KOPT-K1 (cell line): ENCODE data around the gene CHID1.

Source experiments
- H3K27ac ChIP-seq: fragments of 200-600 bp; sonication (generic); 2 replicates; pipeline ENCODE4 v1.5.1; 2016; ENCODE audit warnings: antibody characterized with exemption, mild to moderate bottlenecking, low read depth, low read length; ENCODE audit not compliant: poor library complexity, severe bottlenecking
- H3K36me3 ChIP-seq: fragments of 200-600 bp; sonication (generic); 2 replicates; pipeline ENCODE4 v1.5.1; 2017; ENCODE audit warnings: antibody characterized with exemption, mild to moderate bottlenecking, low read length, moderate library complexity; ENCODE audit not compliant: insufficient read depth
- H3K9me3 ChIP-seq: fragments of 200-600 bp; sonication (generic); 2 replicates; pipeline ENCODE4 v1.5.1; 2017; ENCODE audit warnings: antibody characterized with exemption, low read length, mild to moderate bottlenecking; ENCODE audit not compliant: insufficient read depth, poor library complexity, severe bottlenecking

Gene CHID1

DNA sequence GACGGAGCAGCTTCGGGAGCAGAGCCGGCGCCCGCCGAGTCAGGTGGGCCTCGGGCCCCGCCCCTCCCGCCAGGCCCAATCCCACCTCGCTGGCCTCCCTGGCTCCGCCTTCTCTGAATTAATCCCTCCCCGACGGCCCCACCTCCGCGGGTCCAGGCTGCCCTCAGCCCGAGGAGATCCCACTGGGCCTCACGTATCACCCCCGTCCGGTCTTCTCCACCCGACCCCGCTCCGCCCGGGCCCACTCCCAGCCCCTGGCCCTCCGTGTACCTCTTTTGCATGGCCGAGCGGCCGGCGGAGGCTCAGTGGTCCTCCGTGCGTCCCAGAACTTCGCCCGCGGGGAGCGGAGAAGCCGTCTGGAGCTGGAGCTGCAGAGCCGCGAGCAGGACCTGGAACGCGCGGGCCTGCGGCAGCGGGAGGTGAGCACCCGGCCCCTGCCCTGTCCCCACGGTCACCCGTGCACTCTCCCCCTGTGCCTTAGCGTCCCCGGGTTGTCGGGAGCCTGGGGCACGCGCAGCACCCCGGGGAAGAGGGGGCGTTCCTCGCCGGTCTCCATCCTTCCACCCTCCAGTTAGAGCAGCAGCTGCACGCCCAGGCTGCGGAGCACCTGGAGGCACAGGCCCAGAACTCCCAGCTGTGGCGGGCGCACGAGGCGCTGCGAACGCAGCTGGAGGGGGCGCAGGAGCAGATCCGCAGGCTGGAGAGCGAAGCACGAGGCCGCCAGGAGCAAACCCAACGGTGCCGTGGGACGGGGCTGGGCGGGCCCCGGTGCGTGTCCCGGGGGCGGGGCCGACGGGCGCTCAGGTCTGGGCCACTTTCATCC, 80.1 kb downstream of the CHID1 start:
- Histone ChIP-seq H3K27ac (no peak overlapping the region), H3K9me3 (no peaks in the 10 kb centered on the region), H3K36me3 (peaks cover 3% of the 10 kb centered on the region; the same call in 1 of the 2 replicates)

DNA sequence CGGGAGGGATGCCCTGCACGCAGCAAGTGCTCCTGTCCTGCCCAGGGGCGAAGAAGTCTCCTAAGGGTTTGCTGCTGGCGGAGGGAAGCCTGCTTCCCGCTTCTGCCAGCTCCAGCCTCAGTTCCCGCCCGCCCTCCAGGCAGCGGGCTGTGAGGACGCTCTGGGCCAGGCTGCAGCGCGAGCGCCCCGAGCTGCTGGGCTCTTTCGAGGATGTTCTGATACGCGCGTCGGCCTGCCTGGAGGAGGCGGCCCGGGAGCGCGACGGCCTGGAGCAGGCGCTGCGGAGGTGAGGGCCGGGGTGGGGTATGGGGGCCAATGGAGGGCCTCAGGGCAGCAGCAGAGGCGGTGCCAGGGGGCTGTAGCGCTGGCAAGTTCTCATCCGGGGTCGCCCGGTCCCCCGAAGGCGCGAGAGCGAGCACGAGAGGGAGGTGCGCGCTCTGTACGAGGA, 80.7 kb downstream of the CHID1 start:
- no peaks in the 10 kb centered on the region for H3K9me3 ChIP-seq
- H3K27ac ChIP-seq, result no peak overlapping the region

DNA sequence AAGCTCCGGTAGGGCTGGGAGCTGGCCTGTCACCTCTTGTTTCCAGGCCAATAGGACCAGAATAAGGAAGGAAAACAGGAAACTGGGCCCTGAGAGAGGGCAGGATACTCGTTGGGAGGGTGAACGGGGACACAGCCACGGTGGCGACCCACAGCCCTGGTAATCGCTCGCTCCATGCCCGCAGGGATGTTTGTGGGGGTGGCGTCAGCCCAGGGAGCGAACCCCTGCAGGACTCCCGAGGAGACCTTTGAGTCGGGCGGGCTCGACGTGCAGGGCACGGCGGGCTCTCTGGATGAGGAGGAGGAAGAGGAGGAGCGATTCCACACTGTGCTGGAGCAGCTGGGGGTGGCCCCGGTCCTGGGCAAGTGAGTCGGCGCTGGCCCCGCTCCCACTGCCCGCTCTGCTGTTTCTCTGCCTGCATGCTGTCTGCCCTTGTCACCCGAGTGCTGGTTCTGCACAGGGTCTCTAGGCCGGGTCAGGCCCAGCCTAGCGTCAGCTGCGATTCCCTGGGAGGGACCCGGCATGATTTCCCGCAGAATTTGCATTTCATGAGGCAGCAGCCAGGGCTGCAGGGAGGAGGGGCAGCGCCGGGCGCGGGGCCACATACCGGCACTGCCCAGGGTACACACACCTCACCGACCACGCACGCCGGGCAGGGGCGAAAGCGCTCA, 81.3 kb downstream of the CHID1 start:
- H3K27ac ChIP-seq, result no peak overlapping the region
- peaks cover 15% of the 10 kb centered on the region; the same call in 1 of the 2 replicates for H3K36me3 ChIP-seq
- H3K9me3 ChIP-seq, result no peaks in the 10 kb centered on the region

More for the DNA sequence above, 80.7 kb downstream of the CHID1 start:
- H3K36me3 ChIP-seq, result peaks cover 10% of the 10 kb centered on the region; the same call in 1 of the 2 replicates

DNA sequence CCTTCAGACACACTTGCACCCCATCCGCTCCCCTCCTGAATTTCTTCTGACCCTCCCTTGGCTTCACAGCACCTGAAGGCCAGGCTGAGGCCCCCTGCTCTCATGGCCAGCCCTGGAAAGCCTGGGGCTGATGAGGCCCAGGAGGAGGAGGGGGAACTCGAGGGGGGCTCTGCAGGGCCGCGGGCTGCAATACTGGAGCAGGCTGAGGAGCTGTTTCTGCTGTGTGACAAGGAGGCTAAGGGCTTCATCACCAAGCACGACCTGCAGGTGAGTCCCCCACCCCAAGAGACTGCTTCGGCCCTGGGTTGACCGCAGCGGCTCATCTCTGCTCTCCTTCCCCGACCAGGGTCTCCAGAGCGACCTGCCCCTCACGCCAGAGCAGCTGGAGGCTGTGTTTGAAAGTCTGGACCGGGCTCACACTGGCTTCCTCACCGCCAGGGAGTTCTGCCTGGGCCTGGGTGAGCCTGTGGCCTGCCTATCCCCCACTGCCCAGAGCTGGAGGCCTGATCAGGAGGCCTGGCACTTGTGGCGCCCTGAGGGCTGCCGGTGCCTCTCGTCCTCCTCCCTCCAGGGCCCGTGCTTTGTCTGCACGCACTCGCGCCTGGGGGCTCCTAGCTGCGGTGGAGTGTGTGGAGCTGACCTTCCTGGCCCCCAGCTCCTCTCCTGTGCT, 82.0 kb downstream of the CHID1 start:
- H3K9me3 ChIP-seq, result no peaks in the 10 kb centered on the region
- H3K27ac ChIP-seq, result no peak overlapping the region

GRCh38 chr11:827897-828192, 82.8 kb downstream of the CHID1 start, which contains the start of gene CRACR2B:
CRACR2B (plus strand) TSS chr11:827919; CDS start chr11:828608, 689 bp downstream.
- Histone ChIP-seq H3K27ac (no peak within 1 kb of the TSS), H3K9me3 (no peaks in the 10 kb centered on the region), H3K36me3 (peaks cover 20% of the 10 kb centered on the region; the same call in 1 of the 2 replicates)

More for the DNA sequence above, 82.0 kb downstream of the CHID1 start:
- peaks cover 20% of the 10 kb centered on the region; the same call in 1 of the 2 replicates for H3K36me3 ChIP-seq

DNA sequence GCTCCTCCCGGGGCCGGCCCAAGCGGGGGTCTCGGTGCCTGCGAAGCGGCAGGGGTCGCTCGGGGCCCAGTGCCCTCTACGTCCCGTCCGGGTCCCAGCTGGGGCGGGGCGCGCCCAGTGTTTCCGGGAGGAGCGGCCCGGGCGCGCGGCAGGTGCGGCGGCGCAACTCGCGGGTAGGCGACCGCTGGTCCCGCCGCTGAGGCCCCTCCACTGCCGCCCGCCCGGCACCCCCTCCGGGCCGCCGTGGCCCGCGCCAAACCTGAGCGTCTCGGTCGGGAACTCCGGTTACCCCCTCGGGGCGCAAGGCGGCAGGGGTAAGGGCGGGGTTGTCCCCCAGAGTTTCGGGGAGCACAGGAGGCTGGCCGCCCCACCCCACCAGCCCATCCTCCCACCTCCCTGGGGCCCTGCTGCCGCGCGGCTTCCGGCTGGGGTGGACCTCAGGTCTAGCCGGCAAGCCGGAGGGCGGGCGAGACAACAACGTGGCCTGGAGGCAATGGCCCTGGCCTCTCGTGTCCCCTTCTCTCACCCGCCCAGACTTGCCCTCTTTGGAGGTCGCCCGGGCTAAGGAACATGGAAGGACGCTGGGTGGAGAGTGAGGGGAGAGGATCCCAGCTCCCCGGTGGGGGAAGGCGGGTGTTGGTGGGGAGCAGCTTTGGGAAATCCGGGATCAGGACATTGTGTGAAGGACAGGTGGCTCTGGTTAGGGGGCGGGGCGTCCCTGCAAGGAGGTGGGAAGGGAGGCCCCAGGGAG, 83.3 kb downstream of the CHID1 start:
- Histone ChIP-seq H3K9me3 (no peaks in the 10 kb centered on the region), H3K27ac (no peak overlapping the region), H3K36me3 (peaks cover 20% of the 10 kb centered on the region; the same call in 1 of the 2 replicates)

- peaks cover 20% of the 10 kb centered on the region; the same call in 1 of the 2 replicates for H3K36me3 ChIP-seq
- no peaks in the 10 kb centered on the region for H3K9me3 ChIP-seq
- H3K27ac ChIP-seq, result no peak overlapping the region
These were observed 83.8 kb downstream of the CHID1 start for GRCh38 chr11:826836-827145.

GRCh38 chr11:826227-826621, 84.4 kb downstream of the CHID1 start:
- H3K27ac ChIP-seq, result no peak overlapping the region
- H3K36me3 ChIP-seq, result peaks cover 20% of the 10 kb centered on the region; the same call in 1 of the 2 replicates
- H3K9me3 ChIP-seq, result no peaks in the 10 kb centered on the region

- Histone ChIP-seq H3K27ac (no peak overlapping the region), H3K36me3 (peaks cover 20% of the 10 kb centered on the region; the same call in 1 of the 2 replicates), H3K9me3 (no peaks in the 10 kb centered on the region)
These were observed 85.0 kb downstream of the CHID1 start for GRCh38 chr11:825366-826226.

GRCh38 chr11:824942-825341, 85.7 kb downstream of the CHID1 start:
- Histone ChIP-seq H3K27ac (no peak overlapping the region), H3K9me3 (no peaks in the 10 kb centered on the region), H3K36me3 (peaks cover 20% of the 10 kb centered on the region; the same call in 1 of the 2 replicates)

DNA sequence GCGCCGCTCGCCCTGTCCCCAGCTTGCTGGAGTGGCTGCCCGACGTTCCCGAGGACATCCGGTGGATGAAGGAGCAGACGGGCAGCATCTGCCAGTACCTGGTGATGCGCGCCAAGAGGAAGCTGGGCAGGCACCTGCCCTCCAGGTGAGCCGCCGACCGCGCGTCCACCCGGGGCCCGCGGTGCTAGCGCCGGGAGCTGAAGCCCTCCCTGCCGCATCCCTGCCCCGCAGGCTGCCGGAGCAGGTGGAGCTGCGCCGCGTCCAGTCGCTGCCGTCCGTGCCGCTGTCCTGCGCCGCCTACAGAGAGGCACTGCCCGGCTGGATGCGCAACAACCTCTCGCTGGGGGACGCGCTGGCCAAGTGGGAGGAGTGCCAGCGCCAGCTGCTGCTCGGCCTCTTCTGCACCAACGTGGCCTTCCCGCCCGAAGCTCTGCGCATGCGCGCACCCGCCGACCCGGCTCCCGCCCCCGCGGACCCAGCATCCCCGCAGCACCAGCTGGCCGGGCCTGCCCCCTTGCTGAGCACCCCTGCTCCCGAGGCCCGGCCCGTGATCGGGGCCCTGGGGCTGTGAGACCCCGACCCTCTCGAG, 86.2 kb downstream of the CHID1 start:
- H3K9me3 ChIP-seq, result no peaks in the 10 kb centered on the region
- peaks cover 20% of the 10 kb centered on the region; the same call in 1 of the 2 replicates for H3K36me3 ChIP-seq
- H3K27ac ChIP-seq, result no peak overlapping the region

DNA sequence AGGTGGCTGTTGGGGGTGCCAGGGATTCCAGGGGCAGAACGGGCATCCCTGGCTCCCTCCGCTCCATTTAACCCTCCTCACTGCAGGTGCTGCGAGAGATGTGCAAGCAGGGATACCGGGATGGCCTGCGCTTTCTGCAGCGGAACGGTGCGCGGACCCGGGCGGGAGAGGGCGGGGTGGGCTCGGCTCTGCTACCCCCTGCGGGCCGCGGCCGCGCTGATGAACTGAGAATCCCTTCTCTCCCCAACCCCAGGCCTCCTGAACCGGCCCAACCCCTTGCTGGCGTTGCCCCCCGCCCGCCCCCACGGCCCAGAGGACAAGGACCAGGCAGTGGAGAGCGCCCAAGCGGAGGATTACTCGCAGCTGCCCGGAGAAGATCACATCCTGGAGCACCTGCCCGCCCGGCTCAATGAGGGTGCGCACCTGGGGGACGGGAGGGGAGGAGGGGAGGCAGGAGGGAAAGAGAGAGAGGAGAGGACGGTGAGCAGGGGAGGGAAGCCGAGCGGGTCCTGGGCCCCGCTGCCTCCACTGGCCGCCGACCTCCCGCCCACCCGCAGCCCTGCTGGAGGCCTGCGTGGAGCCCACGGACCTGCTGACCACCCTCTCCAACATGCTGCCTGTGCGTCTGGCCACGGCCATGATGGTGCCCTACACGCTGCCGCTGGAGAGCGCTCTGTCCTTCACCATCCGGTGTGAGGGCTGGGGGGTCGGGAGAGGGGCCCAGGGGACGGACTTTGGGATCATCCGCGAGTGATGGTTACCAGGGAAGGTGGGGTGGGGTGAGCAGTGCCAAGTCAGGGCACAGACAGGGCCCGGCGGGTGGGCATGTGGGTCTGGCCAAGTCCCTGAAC, 86.9 kb downstream of the CHID1 start:
- no peak overlapping the region for H3K27ac ChIP-seq
- H3K9me3 ChIP-seq, result no peaks in the 10 kb centered on the region
- H3K36me3 ChIP-seq, result peaks cover 20% of the 10 kb centered on the region; the same call in 1 of the 2 replicates
